COLO829 (cell line): ENCODE measurements around the gene LAMA5.
A peak's percentile ranks its signal among the peaks of the same experiment; 100 is the strongest.

Experiments used
- DNase-seq: peaks from one replicate; pipeline ENCODE4 v3.0.0; 2012; ENCODE audit warnings: low spot score

LAMA5 gene

DNA sequence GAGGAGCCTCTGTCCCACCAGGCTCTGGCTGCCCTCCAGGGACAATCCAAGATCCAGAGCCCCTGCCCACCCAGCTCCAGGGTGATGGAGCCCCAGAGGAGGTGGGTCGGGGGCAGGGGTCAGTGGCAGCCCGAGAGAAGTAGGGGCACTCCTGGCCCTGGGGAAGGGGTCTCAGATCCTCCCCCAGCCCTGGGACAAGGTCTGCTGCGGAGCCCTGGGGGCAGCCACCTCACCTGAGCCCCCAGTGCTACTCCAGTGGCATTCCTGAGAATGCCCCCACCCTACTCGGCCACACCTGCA is 2.7 kb upstream of the LAMA5 start:
- no peak for DNase-seq

DNA sequence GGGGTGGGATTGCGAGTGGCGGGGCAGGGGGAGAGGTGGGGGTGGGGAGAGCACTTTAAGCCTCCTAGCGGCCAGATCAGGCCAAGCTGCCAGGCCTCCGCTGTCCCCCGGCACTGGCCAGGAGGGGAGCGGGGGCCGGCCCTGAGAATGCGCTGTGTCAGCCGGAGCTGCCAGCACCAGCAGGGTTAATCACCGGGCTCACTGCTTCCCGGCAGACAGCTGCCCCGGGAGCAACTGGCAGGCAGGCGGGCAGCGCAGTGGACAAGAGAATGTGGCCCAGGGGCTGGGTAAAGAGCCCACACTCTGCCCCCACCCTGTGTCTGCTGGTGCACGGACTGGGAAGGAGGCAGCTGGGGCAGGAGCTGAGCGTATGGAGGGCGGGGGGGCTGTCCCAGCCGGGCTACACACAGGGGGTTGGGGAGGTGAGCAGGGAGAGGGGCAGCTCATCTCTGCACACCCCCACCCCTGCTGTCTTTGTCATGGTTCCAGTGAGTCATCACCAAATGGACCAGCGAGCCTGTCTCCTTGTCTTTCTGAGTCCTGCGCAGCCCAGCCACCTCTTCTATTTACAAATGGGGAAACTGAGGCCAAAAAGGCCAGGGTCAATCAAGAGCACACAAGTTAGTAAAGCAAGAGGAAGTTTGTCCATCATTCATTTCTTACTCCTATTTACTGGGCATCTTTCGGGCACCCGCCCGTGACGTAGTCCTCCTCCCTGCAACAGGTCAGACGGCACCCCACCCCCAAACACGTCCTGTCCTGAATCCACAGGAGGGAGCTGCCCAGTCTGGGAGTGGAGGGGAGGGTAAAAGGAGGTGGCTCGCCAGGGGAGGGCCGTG is 2.1 kb upstream of the LAMA5 start:
- no peak for DNase-seq

DNA sequence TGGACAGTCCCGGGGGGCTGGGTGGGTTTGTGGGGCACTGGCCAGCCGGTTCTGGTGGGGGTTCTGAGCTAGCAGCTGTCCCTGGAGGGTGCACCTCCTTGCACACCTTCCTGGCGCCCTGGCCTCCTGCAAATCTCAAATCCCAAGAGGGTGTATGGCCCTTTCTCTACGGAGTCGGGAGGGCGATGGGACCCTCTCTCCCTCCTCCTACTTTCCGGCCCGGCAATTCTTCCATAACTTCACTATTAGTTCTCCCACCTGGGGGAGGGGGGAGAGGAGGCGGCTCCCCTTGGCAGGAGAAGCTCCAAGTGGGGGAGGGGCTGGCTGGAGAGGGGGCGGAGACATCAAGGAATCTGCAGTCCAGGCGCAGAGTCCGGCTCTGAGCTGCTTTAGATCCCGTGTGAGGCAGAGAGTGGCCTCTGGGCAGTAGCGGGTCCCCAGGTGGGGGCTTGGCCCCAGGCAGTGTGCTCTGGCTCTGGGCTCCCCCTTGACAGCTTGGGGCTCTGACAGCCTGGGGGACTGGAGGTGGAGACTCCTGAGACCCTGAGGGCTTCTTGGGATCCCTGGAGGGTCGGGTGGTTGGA is 1.4 kb upstream of the LAMA5 start:
- DNase-seq = peak; percentile 54

DNA sequence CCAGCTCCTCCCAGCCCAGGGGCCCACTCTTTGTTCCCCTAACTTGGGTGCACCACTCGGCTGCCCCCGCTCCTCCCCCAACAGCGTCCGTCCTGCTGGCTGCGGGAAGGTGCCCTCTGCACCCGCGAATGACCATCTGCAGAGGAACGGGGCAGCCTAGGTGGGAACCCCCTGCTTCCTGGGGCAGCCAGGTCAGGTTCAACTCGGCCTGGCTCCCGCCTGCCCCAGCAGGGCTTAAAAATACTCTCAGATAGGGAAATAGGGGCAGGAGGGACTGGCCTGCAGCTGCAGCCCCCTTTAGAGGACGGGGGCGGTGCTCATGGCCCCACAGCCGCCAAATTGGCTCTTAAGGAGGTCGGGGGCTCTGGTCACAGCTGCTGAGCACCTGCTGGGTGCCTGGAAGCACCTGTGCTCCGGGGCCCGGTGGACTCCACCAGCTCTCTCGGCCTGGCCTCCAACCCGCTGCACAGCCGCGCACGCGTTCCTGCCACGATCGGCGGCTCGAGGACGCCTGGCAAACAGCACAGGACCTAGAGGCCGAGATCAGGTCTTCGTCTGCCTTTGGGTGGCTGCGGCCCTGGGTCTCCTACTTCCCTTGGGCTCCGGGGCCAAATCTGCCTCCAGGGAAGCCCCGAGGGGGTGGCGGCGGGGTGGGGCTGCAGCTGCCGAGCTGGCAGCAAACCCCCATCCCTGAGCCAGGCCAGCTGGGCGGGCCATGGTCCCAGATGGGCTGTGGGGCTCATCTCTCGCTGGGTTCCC is 700 bp upstream of the LAMA5 start:
- DNase-seq = no peak

DNA sequence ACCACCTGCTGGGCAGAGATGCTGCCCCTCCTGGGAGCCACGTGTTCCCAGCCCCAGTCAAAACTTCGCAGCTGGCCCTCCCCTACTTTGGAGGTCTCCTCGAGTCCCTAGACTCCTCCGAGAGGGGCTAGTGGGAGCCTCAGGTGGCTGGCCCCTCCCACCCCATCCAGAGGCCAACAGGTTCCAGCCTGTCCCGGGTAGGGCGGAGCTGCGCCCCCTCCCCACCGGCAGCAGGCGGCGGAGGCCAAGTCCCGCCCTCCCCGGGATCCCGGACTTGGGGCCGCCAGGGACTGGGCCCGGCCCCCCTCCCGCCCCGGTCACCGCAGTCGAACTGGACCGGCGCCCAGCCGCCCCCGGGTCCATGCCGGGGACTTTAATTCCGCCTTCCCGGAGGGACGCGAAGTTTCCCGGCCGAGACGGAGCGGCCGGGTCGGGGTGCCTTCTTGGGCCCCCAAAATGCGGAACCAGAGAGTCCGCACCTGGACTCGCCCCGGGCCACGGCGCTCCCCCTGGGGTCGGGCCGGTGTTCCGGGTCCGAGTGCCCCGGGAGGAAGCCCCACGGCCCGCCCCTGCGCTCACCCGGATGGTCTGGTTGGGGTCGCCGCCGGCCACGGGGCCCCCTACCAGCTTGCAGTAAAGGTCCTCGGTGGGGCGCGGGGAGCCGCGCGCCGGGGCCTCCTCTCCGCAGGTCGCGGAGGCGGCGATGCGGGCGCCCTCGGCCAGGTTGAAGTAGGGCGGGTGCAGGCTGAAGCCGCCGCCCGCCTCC is 559 bp downstream of the LAMA5 start:
- DNase-seq = no peak

DNA sequence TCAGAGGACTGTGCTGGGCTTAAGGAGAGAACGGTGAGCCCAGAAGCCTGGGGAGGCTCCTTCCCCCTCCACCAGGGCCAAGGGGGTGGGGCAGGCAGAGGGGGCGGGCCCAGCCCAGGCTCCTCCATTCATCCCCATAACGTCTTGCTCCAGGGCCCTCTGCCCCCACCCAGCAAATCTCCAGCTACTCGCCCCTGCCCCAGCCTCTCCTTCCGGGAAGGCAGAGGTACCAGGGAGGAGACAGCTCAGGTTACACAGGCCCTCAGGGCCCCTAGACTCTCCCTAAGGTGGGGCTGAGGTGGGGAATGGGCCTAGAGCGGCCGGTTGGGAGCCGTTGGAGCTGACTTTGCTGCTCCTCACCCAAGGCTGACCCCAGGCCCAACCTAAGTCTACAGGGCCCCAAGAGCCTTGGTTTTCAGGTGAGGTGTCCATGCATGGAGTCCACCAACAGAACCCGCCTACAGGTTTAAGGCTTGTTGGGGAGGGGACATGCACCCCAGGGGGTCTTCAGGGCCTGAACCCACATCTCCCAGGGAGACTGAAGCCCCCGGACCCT is 1.2 kb downstream of the LAMA5 start:
- no peak for DNase-seq

DNA sequence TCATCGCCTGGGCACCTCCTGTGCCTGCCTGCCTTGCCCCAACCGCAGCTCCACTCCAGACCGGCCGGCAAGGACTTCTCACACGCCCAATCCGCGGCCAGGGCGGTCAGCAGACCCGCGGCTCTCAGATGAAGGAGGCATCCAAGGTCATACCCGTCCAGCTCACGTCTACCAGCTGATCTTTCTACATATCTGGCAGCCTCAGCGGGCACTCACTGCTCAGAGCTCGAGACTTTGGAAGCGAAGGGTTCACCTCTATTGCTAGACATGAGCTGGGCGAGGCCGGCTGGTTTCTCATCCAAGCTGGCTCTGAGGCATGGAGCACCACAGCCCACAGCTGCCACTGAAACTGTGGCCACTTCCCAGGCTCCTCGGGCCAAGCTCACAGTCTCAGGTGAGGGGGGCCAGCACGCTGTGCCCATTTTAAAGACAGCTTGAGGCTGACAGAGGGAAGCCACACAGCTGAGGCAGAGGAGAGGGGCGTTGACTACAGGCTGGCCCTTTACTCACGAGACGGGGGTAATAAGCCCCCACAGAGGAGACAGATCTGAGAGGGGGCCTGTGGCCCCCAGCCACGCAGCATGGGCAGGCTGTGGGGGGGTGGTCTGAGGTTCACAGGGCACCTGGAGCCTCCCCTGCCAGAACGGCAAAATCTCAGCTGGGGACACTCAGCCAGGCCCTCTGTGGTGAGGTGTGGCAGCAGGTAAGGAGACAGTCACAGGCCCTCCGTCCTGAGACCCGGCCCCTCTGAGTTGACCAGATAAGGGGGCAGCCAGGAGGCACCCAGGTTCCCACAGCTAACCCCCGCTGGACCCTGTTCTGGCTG is 2.0 kb downstream of the LAMA5 start:
- DNase-seq = no peak

DNA sequence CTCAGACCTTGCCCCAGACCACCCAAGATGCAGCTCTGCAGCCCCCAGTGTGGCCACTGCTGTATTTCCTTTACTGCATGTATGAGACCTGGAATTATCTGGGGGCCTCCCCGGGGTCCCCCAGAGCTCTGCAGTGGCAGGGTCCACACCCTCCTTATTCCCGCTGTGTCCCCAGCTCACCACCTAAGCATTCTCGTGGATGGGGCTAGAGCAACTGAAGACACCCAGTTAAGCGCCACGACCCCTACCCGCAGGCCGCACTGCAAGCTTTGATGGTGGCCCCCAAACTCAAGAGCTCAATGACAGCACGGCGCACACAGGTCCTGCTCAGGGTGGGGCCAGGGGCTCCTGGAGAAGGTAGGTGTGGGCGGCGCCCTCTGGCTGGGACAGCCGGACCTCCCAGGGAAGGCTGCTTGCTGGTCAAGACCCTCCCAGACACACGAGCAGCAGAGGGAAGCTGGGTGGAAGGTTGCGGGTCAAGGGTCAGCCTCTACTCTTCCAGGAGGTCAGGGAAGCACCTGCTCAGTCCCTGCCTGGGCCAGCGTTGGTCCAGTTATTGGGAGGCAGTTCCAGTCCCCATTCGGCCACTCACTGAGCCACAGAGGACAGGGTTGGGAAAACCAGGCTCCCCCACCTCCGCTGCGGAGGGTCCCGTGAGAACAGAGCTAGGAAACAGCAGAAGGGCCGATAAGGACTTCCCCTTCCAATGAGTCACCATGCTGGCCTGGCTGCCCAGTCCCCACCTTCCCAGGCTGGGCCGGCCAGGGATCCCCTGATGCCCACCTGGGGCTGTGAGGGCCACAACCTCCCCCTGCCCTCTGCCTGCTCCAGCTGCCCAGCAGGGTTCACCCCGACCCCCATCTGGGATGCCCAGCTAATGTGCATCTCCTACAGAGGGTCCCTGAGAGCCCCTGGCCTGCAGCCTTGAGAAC is 2.9 kb downstream of the LAMA5 start:
- DNase-seq = no peak

DNA sequence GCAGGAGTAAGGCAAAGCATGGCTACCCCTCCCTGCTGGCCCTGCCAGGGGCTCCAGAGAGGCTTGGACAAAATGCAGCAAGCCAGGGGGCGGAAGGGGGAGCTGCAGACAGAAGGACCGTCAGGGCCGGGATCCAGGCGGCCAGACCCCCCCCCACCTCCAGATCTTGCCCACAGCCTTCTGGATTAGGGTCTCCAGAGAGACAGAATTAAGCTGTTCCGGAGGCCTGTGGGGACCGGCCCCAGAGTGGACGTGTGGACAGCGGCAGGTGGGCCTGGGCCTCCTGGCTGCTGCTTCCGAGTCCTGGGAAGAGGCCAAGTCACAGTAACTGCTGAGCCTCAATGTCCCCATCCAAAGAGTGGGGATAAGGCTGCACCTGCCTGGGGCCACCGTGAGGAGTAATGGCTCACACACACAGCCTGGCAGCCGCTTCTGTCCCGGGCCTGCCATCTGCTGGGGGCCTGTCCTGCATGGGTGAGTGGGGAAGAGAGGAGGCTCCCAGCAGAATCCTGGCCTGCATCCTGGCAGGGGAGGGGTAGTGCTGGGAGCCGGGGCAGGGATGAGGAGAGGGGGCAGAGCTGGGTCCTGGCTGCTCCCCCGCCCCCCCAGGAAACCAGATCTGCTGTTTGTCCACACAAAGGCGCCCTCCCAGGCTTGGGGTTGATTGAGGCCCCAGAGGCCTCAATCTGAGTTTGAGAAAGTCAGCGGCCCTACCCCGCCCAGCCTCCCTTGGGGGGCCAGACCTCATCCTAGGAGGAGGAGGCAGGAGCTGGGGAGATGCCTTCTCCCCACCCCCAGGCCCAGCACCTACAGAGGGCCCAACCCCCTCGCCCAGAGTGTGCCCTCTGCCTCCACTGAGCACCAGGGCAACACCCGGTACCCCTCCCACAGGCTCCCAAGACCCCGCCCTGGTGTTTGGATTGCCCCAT is 3.9 kb downstream of the LAMA5 start:
- DNase-seq = no peak

DNA sequence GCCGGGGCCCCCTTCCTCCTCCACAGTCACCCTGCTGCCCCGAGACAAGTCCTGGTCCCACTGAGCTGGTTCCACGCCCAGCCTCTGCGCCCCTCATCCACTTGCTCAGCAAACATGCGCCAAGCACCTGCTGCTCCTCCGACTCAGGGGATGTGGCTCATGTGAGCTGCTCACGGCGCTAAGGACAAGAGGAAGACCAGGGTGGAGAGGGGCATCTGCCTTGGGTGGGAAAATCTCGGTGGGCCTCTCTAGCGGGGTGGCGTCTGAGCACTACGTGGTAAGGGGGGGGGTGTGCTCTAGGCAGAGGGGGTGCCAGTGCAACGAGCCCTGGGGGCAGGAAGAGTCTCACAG is 4.5 kb downstream of the LAMA5 start:
- DNase-seq = no peak

DNA sequence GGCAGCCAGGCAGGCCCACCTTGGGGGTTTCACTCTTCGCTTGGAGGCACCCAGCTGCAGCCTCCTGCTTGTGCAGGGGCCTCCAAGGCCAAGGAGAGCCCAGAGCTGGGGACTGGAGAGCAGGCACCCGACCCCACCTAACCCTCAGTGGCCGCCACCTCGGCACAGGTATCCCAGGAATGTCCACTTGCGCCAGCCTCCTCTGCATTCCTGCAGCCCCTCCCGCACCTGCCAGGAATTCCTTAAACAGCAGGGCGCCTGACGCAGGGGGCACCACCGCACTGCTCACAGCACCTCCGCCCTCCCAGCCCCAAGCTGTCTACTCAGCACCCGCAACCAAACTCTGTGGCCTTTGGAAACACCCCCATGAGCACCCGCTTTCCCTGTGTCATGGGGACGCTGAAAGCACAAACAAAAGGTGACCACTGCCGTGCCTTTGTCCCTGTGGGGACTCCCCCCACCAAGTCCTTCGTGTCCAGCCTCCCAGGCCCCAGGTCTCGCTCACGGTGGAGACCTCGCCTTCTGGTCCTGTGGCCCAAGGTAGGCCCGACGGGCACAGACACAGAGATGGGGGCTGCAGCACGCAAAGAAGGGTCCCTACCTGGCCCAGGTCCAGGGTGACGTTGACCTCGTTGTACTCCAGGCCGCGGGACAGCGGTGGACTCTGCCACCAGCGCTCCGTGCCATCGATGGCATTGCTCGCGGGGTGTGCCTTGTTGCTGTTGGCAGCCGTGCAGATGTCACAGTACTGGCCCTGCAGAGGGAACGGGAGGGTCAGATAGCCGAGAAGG is 5.1 kb downstream of the LAMA5 start:
- DNase-seq = no peak

DNA sequence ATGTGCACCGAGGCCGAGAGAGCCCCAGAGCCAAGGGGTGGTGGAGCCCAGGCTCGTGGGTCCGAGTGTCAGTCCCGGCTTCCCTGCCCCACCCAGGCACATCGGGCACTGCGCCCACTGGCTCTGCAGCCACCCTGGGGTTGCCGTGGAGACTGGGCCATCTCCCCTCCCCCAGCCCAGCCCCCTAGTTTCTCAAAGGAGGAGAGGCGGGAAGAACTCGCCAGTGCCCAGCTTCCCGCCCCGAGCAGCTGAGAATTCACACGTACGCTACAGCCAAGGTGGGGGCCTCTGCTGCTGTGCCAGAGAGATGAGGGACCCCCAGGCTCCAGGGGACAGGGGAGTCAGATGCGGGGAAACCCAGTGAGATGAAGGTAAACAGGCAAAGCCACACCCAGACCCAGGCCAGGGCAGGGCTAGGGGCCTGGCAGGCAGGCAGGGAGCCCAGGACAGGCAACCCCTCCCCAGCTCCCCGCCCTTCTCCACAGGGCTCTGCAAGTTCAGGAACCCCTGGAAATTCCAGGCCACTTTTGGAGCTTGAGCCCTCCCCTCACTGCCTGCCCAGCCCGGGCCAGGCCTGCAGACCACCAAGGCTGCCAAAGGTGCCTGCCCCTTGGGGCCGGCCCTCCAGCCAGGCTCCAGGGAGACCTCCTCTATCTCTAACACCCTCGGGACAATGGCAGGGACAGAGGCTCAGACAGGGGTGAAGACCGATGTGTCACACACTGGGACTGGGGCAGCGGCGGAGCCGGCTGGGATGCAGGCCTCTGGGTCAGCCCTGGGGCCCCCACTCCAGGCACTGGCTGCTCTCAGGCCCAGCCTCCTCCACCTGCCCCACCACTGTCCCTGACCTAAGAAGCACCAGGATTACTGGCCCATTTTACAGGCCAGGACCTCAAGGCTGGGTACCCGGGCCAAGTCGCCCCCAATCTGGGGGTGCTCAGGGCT is 6.0 kb downstream of the LAMA5 start:
- DNase-seq = no peak

DNA sequence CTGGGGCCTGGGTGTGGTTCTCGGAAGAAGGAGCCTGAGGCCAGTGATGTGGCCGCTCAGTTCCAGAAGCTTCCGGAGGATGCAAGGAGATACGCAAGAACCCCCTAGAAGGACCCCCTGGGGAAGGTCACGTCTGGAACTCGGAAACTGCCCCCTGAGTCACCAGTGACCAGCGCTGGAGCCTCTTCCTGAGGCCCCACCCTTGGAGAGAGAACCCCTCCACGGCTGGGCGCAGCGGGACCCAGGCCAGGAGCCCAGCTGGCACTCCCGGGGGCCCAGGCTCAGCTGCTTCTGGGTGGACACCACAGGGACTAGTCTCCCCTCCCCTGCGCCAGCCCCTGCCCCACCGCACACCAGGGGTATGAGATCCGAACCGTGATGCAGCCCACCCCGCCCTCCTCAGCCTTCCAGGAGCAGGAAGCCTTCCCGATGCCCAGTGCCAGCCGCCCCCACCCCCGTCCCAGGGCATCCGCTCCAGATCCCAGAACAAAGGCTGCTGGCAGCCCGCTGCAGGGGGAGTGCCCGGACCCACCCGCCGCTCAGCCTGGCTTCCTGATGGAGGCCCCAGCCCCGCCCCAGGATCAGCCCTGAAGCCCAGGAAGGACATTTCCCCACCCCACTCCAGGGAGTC is 7.5 kb downstream of the LAMA5 start:
- DNase-seq = no peak

DNA sequence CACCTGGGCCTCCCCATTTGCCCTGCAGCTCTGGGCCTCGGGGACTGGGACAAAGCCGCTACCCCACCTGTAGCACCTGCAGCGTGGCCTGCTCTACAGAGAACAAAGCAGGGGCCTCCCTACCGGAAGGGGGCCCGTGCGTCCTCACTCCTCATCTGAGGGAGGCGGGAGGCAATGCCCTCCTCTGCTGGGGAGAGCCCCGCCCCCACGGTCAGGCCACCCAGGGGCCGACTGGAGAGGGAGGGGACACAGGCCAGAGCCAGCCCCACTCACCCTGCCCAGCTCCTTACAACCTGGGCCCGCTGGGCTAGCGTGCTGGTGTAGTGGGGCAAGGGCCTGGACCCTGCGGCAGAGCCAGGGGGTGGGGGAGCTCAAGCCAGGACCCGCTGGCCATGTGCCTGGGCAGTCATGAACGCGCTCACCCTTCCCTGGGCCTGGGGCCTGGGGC is 8.0 kb downstream of the LAMA5 start:
- DNase-seq = no peak

DNA sequence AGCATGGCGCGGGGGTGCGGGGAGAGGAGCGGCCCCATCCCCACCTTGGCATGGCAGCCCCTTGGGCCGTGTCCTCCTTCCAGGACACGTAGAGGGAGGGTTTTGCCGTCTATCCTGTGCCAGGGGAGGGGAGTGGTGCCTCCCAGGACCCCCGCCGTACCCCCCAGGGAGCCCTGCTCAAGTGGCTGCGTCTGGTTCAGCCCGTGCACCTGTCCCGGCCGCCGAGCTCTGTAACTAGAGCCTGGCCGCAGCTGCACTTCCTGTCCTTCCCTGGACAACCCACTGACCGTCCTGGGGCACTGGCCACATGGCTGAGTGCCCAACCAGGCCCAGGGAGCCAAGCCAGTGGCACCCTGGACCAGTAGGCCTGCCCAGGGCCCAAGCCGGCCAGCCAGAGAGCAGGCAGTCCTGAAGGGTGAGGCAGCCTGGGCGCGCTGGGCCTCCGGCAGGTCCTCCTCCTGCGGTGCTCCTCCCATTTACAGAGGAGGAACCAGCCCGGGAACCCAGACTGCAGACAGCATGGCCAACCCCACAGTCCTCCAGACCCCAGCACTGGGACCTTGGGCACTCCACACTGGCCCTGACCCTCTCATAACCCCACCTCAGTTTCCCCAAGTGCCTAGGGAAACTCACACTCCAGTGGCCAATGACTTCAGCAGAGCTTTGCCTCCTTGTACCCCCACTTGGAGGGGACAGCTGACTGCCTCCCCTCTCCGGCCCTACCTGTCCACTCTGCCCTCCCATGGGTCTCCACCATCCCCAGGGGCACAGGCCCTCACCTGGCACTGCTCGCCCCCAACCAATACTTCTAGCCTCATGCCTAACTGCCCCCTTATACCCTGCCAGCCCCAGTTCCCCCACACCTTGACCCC is 8.7 kb downstream of the LAMA5 start:
- DNase-seq = no peak

DNA sequence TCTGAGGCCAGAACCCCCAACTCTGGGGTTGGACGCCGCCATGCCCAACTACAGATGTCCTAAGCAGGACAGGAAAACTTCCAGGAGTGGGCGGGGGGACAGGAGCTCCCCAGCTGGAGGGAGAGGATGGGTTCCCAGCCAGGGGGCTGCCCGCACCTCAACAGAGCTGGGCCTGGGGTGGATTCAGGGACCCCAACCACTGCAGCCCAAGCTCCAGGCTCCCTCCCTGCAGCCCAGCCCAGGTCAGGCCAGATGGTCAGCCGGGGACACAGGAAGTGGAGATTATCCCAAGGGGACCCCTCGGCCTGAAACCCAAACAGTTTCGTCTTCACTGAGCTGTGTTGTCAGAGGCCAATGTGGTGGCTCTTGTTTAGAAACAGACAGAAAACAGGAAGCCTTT is 9.4 kb downstream of the LAMA5 start:
- no peak for DNase-seq
